HG03521 (cell line): ENCODE data around the gene CPA2.
"Not testable (repeated sequence)": the region's sequence is repeated elsewhere in the genome, so short reads cannot be mapped to it uniquely, and the experiment has no call there.

ENCODE experiments used
- ATAC-seq: cut with Tn5 transposase; IDR thresholded peaks from one replicate; pipeline ENCODE4 v1.9.1; 2021; ENCODE audit warnings: mild to moderate bottlenecking, moderate library complexity; ENCODE audit not compliant: unreplicated experiment

Gene CPA2

GRCh38 chr7:130304878-130305277 lies 38.2 kb downstream of the CPA2 start:
- ATAC-seq = no peak

- no peak for ATAC-seq
Measured at GRCh38 chr7:130305433-130306042, 38.9 kb downstream of the CPA2 start.

GRCh38 chr7:130309986-130310385 lies 43.3 kb downstream of the CPA2 start:
- no peak for ATAC-seq

GRCh38 chr7:130314305-130314704 lies 47.6 kb downstream of the CPA2 start:
- no peak for ATAC-seq

GRCh38 chr7:130319541-130319940 lies 52.9 kb downstream of the CPA2 start:
- no peak for ATAC-seq

GRCh38 chr7:130321542-130322229 lies 55.0 kb downstream of the CPA2 start:
- ATAC-seq = not testable (repeated sequence)

- ATAC-seq = no peak
Measured at GRCh38 chr7:130322615-130323014, 56.0 kb downstream of the CPA2 start.

- no peak for ATAC-seq
Measured at GRCh38 chr7:130324306-130324943, 57.8 kb downstream of the CPA2 start.

GRCh38 chr7:130329681-130330080 lies 63.0 kb downstream of the CPA2 start:
- no peak for ATAC-seq

GRCh38 chr7:130332259-130333053 lies 65.8 kb downstream of the CPA2 start:
- no peak for ATAC-seq

- no peak for ATAC-seq
Measured at GRCh38 chr7:130333832-130334231, 67.2 kb downstream of the CPA2 start.

- no peak for ATAC-seq
Measured at GRCh38 chr7:130334274-130334673, 67.6 kb downstream of the CPA2 start.

- no peak for ATAC-seq
Measured at GRCh38 chr7:130337410-130337971, 70.8 kb downstream of the CPA2 start.

- no peak for ATAC-seq
Measured at GRCh38 chr7:130338233-130338632, 71.6 kb downstream of the CPA2 start.
